Transverse colon (tissue), 4 donors: Measurements from ENCODE around the gene FEM1A. TPM values are rescaled to one million over a fixed set of nuclear protein-coding genes. Genes with fewer than 3 reads are reported as not detected.
"Not testable (repeated sequence)": the region's sequence is repeated elsewhere in the genome, so short reads cannot be mapped to it uniquely, and the experiment has no call there.

Experiments
- DNase-seq: peaks from one replicate; pipeline ENCODE4 v3.0.0-alpha.2; 2019
- H3K27ac ChIP-seq, 4 donors: fragments of 200-600 bp; sonication (generic); 2 replicates each; pipeline ENCODE4 v1.5.1; 2016 to 2018; ENCODE audit warnings: inconsistent platforms in 4 of 4
- H3K27me3 ChIP-seq: fragments of 200-600 bp; sonication (generic); 2 replicates; pipeline ENCODE4 v1.5.1; 2017; ENCODE audit warnings: inconsistent platforms
- H3K36me3 ChIP-seq, 4 donors: fragments of 200-600 bp; sonication (generic); 2 replicates each; pipeline ENCODE4 v1.5.1; 2017 to 2019; ENCODE audit warnings: inconsistent platforms in 4 of 4
- H3K4me1 ChIP-seq, 4 donors: fragments of 200-600 bp; sonication (generic); 2 replicates each; pipeline ENCODE4 v1.5.1; 2017 to 2020; ENCODE audit warnings: inconsistent platforms in 4 of 4
- H3K4me3 ChIP-seq, 4 donors: fragments of 200-600 bp; sonication (generic); 1 replicate in 1 of 4; 2 replicates in 3 of 4; pipeline versions ENCODE4 v1.5.1 to v1.6.1; 2017 to 2019; ENCODE audit warnings: inconsistent platforms in 4 of 4
- H3K9me3 ChIP-seq, 2 donors: fragments of 200-600 bp; sonication (generic); 2 replicates each; pipeline ENCODE4 v1.5.1; 2017 to 2019; ENCODE audit warnings: inconsistent platforms in 2 of 2
- EP300 ChIP-seq: sonication (generic); formaldehyde crosslinking; IDR thresholded peaks from one replicate; pipeline ENCODE4 v1.6.1; 2017; ENCODE audit warnings: antibody characterized with exemption, low read depth
- POLR2A ChIP-seq: fragments of 450-650 bp; IDR thresholded peaks from one replicate; pipeline ENCODE4 v1.6.1; 2016; ENCODE audit warnings: antibody characterized with exemption, mild to moderate bottlenecking, moderate library complexity
- POLR2AphosphoS5 ChIP-seq, 3 donors: sonication (generic); formaldehyde crosslinking; IDR thresholded peaks; one replicate each; pipeline ENCODE4 v1.6.1; 2016; ENCODE audit warnings: antibody characterized with exemption in 3 of 3
- WGBS, 2 donors: methylation state at CpG; one replicate each; pipeline ENCODE4 v1.1.5; 2018; ENCODE audit warnings: low coverage in 1 of 2; 5-methylcytosine and 5-hydroxymethylcytosine counted together
- in situ Hi-C, 4 donors: fragments of 200-750 bp; cut with MboI; loops; one replicate each; pipeline versions ENCODE4 v1.15.0 to v1.15.1; 2017; ENCODE audit warnings: low sequenced_read_pairs in 3 of 4, low pct_ligation_motif_present in 1 of 4, low pct_unique_long_range_greater_than_20kb in 1 of 4
- intact Hi-C: fragments of 100-400 bp; cut with DNase I; formaldehyde crosslinking; loops from one replicate; pipeline ENCODE4 v1.15.1; 2023; ENCODE audit warnings: low total_unique reads
- total RNA-seq, 4 donors: library from RNA; depleted of rRNA; stranded (reverse); fragments of >200 nt; gene quantifications; one replicate each; pipeline ENCODE4 v1.1.0, GENCODE V29; 2016
- TF ChIP-seq, protein P1 (sequence below), 5 experiments: fragments of 200-600 bp in 3 of 5; fragments of 450-650 bp in 2 of 5; sonication (generic) in 3 of 5; IDR thresholded peaks; 1 replicate in 2 of 5; 2 replicates in 3 of 5; pipeline ENCODE4 v1.5.1; 2016 to 2017; ENCODE audit warnings: antibody characterized with exemption in 5 of 5, inconsistent platforms in 3 of 5, mild to moderate bottlenecking in 2 of 5, moderate library complexity in 1 of 5

The FEM1A gene
- total RNA-seq, 4 donors from 2014 or later: 13.3 to 63.5 (median 15.5) TPM

DNA sequence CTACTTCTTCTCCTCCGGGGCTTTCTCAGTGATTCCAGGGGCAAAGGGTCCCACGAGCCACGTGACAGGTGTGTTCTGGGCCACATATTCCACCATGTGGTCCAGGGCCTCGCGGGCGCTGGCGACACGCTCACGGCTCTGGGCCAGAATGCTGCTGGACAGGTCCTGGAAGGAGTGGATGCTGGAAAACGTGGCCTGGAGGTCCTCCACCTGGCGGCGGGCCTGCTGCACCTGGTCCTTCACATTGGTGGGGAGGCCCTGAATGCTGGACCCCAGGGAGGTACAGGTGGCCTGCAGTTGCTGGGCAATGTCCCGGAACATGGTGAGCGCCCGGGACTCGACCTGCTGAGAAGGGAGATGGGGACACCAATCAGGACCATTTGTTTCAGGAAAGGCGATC lies 47.7 kb downstream of the FEM1A start:
- H3K9me3 ChIP-seq: no peaks in the 10 kb centered on the region
- in situ Hi-C loops (no loop called here), intact Hi-C loops (no loop called here)
- no peak overlapping the region for H3K4me3 ChIP-seq
- DNase-seq: no peak
- no peak for TF ChIP-seq EP300
- TF ChIP-seq, protein P1, sequence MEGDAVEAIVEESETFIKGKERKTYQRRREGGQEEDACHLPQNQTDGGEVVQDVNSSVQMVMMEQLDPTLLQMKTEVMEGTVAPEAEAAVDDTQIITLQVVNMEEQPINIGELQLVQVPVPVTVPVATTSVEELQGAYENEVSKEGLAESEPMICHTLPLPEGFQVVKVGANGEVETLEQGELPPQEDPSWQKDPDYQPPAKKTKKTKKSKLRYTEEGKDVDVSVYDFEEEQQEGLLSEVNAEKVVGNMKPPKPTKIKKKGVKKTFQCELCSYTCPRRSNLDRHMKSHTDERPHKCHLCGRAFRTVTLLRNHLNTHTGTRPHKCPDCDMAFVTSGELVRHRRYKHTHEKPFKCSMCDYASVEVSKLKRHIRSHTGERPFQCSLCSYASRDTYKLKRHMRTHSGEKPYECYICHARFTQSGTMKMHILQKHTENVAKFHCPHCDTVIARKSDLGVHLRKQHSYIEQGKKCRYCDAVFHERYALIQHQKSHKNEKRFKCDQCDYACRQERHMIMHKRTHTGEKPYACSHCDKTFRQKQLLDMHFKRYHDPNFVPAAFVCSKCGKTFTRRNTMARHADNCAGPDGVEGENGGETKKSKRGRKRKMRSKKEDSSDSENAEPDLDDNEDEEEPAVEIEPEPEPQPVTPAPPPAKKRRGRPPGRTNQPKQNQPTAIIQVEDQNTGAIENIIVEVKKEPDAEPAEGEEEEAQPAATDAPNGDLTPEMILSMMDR (IDR thresholded peaks at IDR 0.05): no peak
- TF ChIP-seq POLR2A: no peak
- no peak for TF ChIP-seq POLR2AphosphoS5 (IDR thresholded peaks at IDR 0.05)
- H3K27ac ChIP-seq: no peak overlapping the region
- H3K4me1 ChIP-seq: peaks cover 0 to 10% (median 3%) of the 10 kb centered on the region in 4 donors
- no peaks in the 10 kb centered on the region for H3K27me3 ChIP-seq
- H3K36me3 ChIP-seq: peaks cover 0 to 8% (median under 1%) of the 10 kb centered on the region in 4 donors
- 95 to 100% methylated on average over 4 to 17 of the region's 17 CpGs for WGBS, 2 donors

- in situ Hi-C loops (no loop called here), intact Hi-C loops (no loop called here)
- DNase-seq: no peak
- Histone ChIP-seq H3K36me3 (peaks cover 0 to 18% (median 5%) of the 10 kb centered on the region in 4 donors), H3K4me3 (no peak overlapping the region), H3K27me3 (no peaks in the 10 kb centered on the region), H3K4me1 (peaks cover 0 to 7% (median 6%) of the 10 kb centered on the region in 4 donors), H3K27ac (no peak overlapping the region), H3K9me3 (no peaks in the 10 kb centered on the region)
- WGBS, 2 donors: 83 to 95% methylated on average over 5 to 6 of the region's 6 CpGs
- TF ChIP-seq POLR2AphosphoS5 (IDR thresholded peaks at IDR 0.05) (no peak), EP300 (no peak), POLR2A (no peak)
- TF ChIP-seq, protein P1 (IDR thresholded peaks at IDR 0.05): no peak
Observed at GRCh38 chr19:4843647-4843965, 52.1 kb downstream of the FEM1A start.

GRCh38 chr19:4844348-4845179 lies 53.0 kb downstream of the FEM1A start:
- H3K27me3 ChIP-seq: no peaks in the 10 kb centered on the region
- 28 to 71% methylated on average over 2 to 10 of the region's 10 CpGs for WGBS, 2 donors
- in situ Hi-C loops: loop anchor here in 1 of 4 donors (5.0 kb wide), 1 partner anchor 37 kb away; no protein-coding TSS in a partner anchor
- no peak overlapping the region for H3K4me3 ChIP-seq
- DNase-seq: no peak
- intact Hi-C loops: no loop called here
- peaks cover 0 to 7% (median 6%) of the 10 kb centered on the region in 4 donors for H3K4me1 ChIP-seq
- no peak for TF ChIP-seq POLR2A
- TF ChIP-seq EP300: no peak
- TF ChIP-seq, protein P1 (IDR thresholded peaks at IDR 0.05): no peak
- peak in 2 of 3 donors; percentile 48 to 54 for TF ChIP-seq POLR2AphosphoS5 (IDR thresholded peaks at IDR 0.05)
- peak overlapping the region; percentile 37 to 53 (median 45) for H3K27ac ChIP-seq
- H3K9me3 ChIP-seq: no peaks in the 10 kb centered on the region
- peaks cover 0 to 18% (median 5%) of the 10 kb centered on the region in 4 donors for H3K36me3 ChIP-seq

- H3K9me3 ChIP-seq, intact Hi-C loops, H3K4me3 ChIP-seq, H3K4me1 ChIP-seq, H3K27me3 ChIP-seq, DNase-seq: not testable (repeated sequence)
- WGBS, 2 donors: 75% methylated on average over 8 of the region's 9 CpGs; no CpG with 5 or more reads in 1 of the 2 donors
- H3K36me3 ChIP-seq: peaks cover 0 to 22% (median 5%) of the 10 kb centered on the region in 4 donors
- in situ Hi-C loops: loop anchor here in 1 of 4 donors (5.0 kb wide), 1 partner anchor 39 kb away; no protein-coding TSS in a partner anchor
- peak overlapping the region; percentile 4 to 62 (median 44) for H3K27ac ChIP-seq
Observed at GRCh38 chr19:4845975-4846374, 54.4 kb downstream of the FEM1A start.
